ENCODE results near the gene FBF1.

FBF1 gene

GRCh38 chr17:75950855-75951554 lies 10.2 kb upstream of the FBF1 start:
- no peak for DNase-seq

- no peak for DNase-seq
Observed at GRCh38 chr17:75950421-75950820, 9.6 kb upstream of the FBF1 start.

GRCh38 chr17:75945211-75945610 lies 4.4 kb upstream of the FBF1 start:
- DNase-seq = no peak

DNA sequence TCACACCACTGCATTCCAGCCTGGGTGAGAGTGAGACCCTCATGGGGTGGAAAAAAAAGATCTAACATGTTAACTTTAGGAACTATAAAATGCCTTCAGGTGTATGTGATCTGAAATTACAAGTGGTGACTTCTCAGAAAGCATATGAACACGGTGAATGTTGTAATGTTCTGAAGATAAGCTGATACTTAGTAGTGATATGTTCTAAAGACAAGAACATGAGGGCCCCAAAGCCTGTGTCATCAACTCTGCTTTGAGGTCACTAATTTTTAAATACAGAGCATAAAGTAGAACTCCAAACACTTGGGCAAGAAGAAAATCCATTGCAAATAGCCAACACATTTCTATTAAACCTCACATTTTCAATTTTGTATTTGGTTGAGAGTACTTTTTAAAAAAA lies 2.6 kb upstream of the FBF1 start:
- no peak for DNase-seq

DNA sequence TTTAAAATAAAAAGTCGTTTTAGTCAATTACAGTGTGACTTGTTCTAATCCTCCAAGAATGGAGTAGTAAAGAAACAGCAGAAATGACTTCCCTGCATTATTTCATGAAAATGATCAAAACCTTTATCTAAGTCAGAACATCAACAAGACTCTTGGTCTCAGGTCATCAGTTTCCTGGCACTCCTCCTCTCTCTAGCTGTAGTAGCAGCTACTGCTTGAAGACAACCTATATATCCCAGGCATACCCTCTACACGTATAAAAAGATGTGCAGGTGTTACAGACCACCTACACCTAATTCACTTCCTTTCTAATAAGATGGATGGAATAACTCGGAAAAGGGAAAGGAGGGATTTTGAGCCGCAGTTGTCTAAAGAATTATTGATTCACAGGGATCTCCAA lies 1.6 kb upstream of the FBF1 start:
- DNase-seq = no peak

GRCh38 chr17:75941442-75941819 lies 589 bp upstream of the FBF1 start:
- DNase-seq = no peak

- no peak for DNase-seq
Observed at GRCh38 chr17:75937652-75938051, 3.2 kb downstream of the FBF1 start.

- no peak for DNase-seq
Observed at GRCh38 chr17:75933808-75934207, 7.0 kb downstream of the FBF1 start.

GRCh38 chr17:75932852-75933251 lies 8.0 kb downstream of the FBF1 start:
- DNase-seq = no peak

DNA sequence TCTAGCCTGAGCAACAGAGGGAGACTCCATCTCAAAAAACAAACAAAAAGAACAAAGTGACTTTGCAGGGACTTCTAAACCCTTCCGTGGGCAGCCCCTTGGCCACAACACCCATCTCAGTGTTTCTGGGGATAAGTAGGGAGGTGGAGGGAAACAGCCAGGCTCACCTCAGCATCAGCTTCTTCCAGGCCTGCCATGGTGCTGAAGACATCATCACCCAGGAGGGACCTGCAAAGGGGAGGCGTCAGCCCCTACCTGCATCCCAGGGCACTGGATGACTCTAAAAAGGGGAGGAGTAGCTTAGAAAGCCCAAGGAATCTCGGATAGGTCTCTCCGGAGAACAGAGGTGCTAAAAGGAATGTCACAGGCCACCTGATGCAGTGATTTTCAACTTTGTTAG lies 9.8 kb downstream of the FBF1 start:
- DNase-seq = no peak

DNA sequence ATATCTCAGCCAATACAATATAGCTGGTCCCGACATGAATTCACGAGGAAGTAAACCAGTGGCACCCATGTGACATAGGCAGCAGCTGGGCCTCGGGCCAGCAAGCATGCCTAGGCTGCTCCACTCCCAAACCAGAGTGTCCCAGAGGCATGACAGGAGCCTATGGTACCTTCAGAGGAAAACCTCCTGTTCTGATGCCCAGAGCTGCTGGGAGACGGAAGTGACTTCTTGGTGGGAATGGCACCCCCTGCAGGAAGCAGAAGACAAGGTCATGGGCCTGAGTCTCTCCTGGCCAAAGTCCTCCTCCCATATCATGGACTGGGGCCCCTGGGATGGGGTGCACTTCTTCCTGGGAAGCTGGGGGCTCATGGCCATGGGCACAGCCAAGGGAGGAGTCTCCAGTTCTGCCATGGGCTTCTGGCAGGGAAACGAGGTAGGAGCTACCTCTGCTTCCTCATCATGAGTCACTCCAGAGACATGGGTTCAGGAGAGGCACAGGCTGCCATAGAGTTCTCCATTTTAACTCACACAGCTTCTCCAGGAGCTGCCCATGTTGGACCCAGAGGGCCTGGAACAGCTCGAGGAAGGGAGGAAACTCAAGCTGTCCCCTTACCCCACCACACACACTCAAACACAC lies 13.4 kb downstream of the FBF1 start:
- DNase-seq = peak; percentile 32

DNA sequence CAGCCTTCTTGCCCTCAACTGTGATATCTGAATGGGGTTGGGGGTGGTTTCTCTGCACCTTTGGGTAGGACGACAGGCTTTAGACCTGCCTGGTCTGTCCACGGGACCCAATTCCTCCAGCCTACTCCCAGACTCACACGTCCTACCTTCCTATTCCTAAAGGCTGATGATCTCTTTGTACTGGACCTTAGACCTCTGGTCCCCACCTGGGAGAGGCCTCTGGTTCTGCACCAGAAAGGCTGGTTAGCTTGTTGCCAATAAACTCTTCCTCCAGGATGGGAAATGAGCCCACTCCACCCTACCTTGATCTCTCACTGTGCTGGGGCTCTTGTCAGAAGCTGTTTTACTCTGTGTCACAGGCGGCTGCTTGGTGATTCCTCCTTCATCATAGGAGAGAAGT lies 14.4 kb downstream of the FBF1 start:
- DNase-seq = no peak

DNA sequence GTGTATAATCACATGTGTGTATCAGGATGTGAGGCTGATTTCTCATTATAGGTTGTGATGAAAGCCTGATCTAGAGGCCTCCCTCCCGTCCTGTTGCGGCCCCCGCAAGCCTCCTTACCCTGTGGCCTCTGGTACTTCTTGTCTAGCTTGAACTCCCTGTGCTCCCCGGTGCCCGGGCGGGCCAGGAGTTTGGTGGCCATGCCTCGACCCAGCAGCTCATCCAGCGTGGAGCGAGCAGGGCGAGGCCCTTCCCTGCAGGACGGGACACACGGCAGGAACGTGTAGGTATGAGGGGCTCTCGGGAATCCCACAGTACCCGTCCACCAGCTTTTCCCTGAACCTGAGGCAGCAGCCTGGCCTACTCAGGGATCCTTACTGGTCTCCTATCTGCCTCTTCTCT lies 14.9 kb downstream of the FBF1 start:
- DNase-seq = no peak

GRCh38 chr17:75925103-75925502 lies 15.7 kb downstream of the FBF1 start:
- DNase-seq = no peak

- DNase-seq = no peak
Observed at GRCh38 chr17:75922963-75923874, 17.6 kb downstream of the FBF1 start.

DNA sequence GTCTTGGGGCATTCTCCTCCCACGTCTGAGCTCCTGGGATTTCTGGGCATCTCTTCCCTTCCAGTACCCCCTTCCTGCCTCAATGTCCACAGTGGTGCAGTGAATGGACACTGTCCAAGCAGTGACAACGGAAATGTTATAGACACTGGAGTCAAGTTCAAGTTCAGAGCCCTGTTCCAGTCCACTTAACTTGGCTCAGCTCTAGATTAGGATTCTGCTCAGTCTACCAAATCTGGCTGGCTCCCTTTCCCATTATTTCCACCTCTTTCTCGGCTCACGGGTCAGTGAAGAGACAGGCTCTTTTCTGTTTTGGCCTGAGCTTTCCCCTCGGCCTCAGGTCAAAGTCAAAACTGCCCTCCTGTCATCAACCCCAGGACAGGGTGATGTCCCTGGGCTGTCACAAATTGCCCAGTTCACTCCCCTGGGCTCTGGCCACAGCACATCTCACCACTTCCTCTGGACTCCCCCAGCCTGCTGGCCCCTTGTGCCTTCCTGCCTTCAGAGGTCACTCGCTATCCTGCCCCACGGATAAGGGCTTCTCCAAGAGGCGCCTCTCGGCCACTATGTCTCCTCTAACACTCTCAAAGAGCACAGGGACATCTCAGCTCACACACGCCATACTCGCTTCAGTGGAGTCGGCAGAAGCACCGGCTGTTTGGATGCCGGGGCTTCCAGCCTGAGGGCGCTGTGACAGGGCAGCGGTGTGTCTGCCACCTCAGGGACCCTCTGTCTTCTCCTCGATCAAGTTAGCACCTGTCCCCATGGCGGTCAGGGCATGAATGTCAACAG lies 18.5 kb downstream of the FBF1 start:
- DNase-seq = no peak

DNA sequence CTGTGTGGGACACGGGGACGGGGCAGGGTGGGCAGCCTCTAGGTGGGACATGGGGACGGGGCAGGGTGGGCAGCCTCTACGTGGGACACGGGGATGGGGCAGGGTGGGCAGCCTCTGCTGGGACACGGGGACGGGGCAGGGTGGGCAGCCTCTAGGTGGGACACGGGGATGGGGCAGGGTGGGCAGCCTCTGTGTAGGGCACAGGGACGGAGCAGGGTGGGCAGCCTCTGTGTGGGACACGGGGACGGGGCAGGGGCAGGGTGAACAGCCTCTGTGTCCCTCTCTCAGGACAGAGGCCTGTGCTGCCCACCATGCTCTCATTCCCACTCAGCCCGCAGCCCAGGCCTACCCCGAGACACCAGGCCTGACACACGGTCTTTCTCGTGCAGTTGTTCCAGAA lies 19.2 kb downstream of the FBF1 start:
- no peak for DNase-seq

- DNase-seq = no peak
Observed at GRCh38 chr17:75920045-75920560, 20.7 kb downstream of the FBF1 start.

GRCh38 chr17:75919611-75920010 lies 21.2 kb downstream of the FBF1 start:
- no peak for DNase-seq

DNA sequence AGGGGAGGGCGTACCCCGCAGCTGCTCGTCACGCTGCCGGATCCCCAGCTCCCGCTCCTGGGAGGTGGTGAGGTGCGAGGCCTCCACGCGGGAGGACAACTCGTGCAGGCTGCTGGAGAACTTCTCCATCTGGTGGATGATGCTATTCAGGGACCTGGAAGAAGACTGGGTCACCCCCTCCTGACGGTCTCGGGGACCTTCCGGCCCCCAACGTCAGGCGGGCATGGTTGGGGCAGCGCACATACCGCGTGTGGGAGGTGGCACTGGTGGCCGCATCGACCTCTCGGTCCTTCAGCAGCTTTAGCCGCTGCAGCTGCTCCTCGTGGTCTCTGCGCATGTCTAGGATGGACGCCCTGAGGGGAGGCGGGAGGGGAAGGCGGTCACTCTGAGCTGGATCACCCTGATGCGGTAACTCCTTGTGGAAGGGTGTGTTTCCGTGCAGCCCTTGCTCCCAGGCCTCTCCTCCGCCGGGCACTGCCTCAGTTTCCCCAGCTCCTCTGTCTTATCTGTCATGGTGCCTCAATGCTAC lies 22.9 kb downstream of the FBF1 start:
- no peak for DNase-seq

GRCh38 chr17:75917141-75917916 lies 23.5 kb downstream of the FBF1 start:
- no peak for DNase-seq

DNA sequence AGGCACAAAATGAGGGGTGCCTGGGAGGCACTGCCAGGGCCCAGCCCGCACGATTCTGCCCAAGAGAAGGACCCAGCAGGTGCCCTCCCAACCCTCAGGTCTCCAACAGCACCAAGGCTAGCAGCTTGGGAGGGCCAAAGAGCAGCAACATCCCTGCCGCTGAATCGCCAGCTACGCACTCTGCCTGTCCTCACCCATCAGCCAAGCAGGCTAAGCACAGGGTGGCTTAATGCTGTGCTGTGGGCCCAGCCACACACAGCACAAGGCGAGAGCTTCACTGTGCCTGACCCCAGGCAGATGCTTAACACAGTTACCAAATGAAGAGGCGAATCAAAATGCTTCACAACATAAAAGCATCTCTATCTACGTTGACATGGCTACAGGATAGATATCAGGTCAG lies 25.6 kb downstream of the FBF1 start:
- no peak for DNase-seq
